SK-N-SH (cell line): ENCODE measurements around the gene SECTM1.

Source experiments
- CHD2 ChIP-seq: fragments of 150-350 bp; IDR thresholded peaks from 2 replicates; pipeline ENCODE4 v1.6.1; 2018; ENCODE audit warnings: low read length; ENCODE audit not compliant: partially characterized antibody
- CTCF ChIP-seq: fragments of 200-600 bp; sonication (generic); IDR thresholded peaks from 2 replicates; pipeline ENCODE4 v1.6.1; 2017; ENCODE audit warnings: antibody characterized with exemption, mild to moderate bottlenecking, moderate library complexity
- EP300 ChIP-seq, 2 experiments: IDR thresholded peaks; 2 replicates each; pipeline versions ENCODE4 v1.4.0 to v1.6.1; 2012; ENCODE audit warnings: borderline replicate concordance in 1 of 2, low read depth in 1 of 2, low read length in 1 of 2
- EZH2phosphoT487 ChIP-seq: fragments of 200-600 bp; sonication (generic); IDR thresholded peaks from 2 replicates; pipeline ENCODE4 v1.6.1; 2017; ENCODE audit warnings: low read depth, mixed run types, mild to moderate bottlenecking, antibody characterized with exemption, moderate library complexity, borderline replicate concordance
- GABPA ChIP-seq: IDR thresholded peaks from 2 replicates; pipeline ENCODE4 v1.4.0; 2012; ENCODE audit warnings: low read depth, mild to moderate bottlenecking
- POLR2AphosphoS5 ChIP-seq: IDR thresholded peaks from 2 replicates; pipeline ENCODE4 v1.6.1; 2012; ENCODE audit warnings: low read depth, low read length
- RAD21 ChIP-seq: IDR thresholded peaks from 2 replicates; pipeline ENCODE4 v1.6.1; 2012; ENCODE audit warnings: mild to moderate bottlenecking, low read length
- RCOR1 ChIP-seq: fragments of 150-350 bp; IDR thresholded peaks from 2 replicates; pipeline ENCODE4 v1.6.1; 2017; ENCODE audit warnings: antibody characterized with exemption, low read length
- REST ChIP-seq: IDR thresholded peaks from 2 replicates; pipeline ENCODE4 v1.6.1; 2012; ENCODE audit warnings: mild to moderate bottlenecking, low read depth, low read length, moderate library complexity
- RFX5 ChIP-seq: IDR thresholded peaks from 2 replicates; pipeline ENCODE4 v1.6.1; 2012; ENCODE audit warnings: mild to moderate bottlenecking, improper control_type of control experiment, low read length
- SIN3A ChIP-seq: IDR thresholded peaks from 2 replicates; pipeline ENCODE4 v1.6.1; 2012; ENCODE audit warnings: low read depth, mild to moderate bottlenecking, low read length, moderate library complexity, borderline replicate concordance
- USF2 ChIP-seq: fragments of 150-350 bp; IDR thresholded peaks from 2 replicates; pipeline ENCODE4 v1.6.1; 2017; ENCODE audit warnings: antibody characterized with exemption, low read length, low read depth, borderline replicate concordance
- YY1 ChIP-seq: IDR thresholded peaks from 2 replicates; pipeline ENCODE4 v1.4.0; 2012; ENCODE audit warnings: low read depth, mild to moderate bottlenecking

GRCh38 chr17:82302568-82302963, 31.0 kb downstream of the SECTM1 start:
- TF ChIP-seq POLR2AphosphoS5 (no peak), SIN3A (no peak), CTCF (no peak), RAD21 (no peak), GABPA (no peak), EP300 (IDR thresholded peaks at IDR 0.05; ENCODE audit: borderline replicate concordance in 1 of 2, low read depth in 1 of 2, low read length in 1 of 2) (no peak), RFX5 (no peak), REST (no peak), YY1 (no peak), CHD2 (no peak), RCOR1 (no peak), EZH2phosphoT487 (no peak), USF2 (no peak)
